ENCODE data around the gene CADM1. TPM values are rescaled to one million over a fixed set of nuclear protein-coding genes. Genes with fewer than 3 reads are reported as not detected.

CADM1 gene
- total and polyA plus RNA-seq, 2 experiments from 2014 or later: 16.5 to 18.0 TPM

DNA sequence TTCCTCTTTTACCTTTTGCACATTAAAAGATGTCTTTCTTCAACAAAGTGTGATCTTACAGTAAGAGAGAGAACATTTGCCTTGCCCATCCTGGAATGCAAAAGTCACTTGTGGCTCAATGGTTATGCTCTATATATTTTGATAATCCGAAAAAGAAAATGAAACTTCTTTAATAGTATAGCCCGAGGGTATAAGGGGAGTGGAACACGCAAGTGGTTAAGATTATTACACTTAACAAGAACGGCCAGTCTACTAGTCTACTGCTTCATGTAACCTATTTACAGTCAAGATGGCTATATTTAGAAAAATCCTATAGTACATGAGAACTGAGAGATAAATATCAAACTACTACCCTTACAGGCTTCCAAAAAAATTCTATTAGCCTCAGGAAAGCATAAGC lies 86.1 kb downstream of the CADM1 start:
- Histone ChIP-seq H3K4me1 (ENCODE audit: insufficient read depth) (peaks cover 19% of the 10 kb centered on the region), H3K4me2 (no peak overlapping the region), H3K27ac (ENCODE audit: low read depth) (no peak overlapping the region), H3K4me3 (no peak overlapping the region), H3K27me3 (ENCODE audit: insufficient read depth) (no peaks in the 10 kb centered on the region), H3K79me2 (replicated peaks; ENCODE audit: insufficient read depth) (no peaks in the 10 kb centered on the region), H3K36me3 (ENCODE audit: insufficient read depth) (no peaks in the 10 kb centered on the region), H3F3A (replicated peaks; ENCODE audit: low read depth) (no peaks in the 10 kb centered on the region), H2AFZ (no peak overlapping the region), H4K20me1 (replicated peaks; ENCODE audit: insufficient read depth) (no peaks in the 10 kb centered on the region), H3K9me2 (ENCODE audit: insufficient read depth) (no peaks in the 10 kb centered on the region)
- H3K27ac Mint-ChIP-seq: no peak overlapping the region
- no peaks in the 10 kb centered on the region for H3K9me3 Mint-ChIP-seq
- no peak overlapping the region for H3K4me3 Mint-ChIP-seq
- ATAC-seq (no peak), DNase-seq (ENCODE audit: low spot score) (no peak)
- peaks cover 1% of the 10 kb centered on the region for H3K27me3 Mint-ChIP-seq (ENCODE audit: insufficient read depth, low read depth, poor library complexity)
- peaks cover 31% of the 10 kb centered on the region for H3K4me1 Mint-ChIP-seq
- no peaks in the 10 kb centered on the region for H3K36me3 Mint-ChIP-seq (ENCODE audit: low read depth)
- no peak for TF ChIP-seq EZH2phosphoT487 (IDR thresholded peaks at IDR 0.05; ENCODE audit: unreplicated experiment)
- TF ChIP-seq CREB1 (CRISPR knock-in tag; IDR thresholded peaks at IDR 0.05; ENCODE audit: low read depth): no peak
- TF ChIP-seq, protein P1, sequence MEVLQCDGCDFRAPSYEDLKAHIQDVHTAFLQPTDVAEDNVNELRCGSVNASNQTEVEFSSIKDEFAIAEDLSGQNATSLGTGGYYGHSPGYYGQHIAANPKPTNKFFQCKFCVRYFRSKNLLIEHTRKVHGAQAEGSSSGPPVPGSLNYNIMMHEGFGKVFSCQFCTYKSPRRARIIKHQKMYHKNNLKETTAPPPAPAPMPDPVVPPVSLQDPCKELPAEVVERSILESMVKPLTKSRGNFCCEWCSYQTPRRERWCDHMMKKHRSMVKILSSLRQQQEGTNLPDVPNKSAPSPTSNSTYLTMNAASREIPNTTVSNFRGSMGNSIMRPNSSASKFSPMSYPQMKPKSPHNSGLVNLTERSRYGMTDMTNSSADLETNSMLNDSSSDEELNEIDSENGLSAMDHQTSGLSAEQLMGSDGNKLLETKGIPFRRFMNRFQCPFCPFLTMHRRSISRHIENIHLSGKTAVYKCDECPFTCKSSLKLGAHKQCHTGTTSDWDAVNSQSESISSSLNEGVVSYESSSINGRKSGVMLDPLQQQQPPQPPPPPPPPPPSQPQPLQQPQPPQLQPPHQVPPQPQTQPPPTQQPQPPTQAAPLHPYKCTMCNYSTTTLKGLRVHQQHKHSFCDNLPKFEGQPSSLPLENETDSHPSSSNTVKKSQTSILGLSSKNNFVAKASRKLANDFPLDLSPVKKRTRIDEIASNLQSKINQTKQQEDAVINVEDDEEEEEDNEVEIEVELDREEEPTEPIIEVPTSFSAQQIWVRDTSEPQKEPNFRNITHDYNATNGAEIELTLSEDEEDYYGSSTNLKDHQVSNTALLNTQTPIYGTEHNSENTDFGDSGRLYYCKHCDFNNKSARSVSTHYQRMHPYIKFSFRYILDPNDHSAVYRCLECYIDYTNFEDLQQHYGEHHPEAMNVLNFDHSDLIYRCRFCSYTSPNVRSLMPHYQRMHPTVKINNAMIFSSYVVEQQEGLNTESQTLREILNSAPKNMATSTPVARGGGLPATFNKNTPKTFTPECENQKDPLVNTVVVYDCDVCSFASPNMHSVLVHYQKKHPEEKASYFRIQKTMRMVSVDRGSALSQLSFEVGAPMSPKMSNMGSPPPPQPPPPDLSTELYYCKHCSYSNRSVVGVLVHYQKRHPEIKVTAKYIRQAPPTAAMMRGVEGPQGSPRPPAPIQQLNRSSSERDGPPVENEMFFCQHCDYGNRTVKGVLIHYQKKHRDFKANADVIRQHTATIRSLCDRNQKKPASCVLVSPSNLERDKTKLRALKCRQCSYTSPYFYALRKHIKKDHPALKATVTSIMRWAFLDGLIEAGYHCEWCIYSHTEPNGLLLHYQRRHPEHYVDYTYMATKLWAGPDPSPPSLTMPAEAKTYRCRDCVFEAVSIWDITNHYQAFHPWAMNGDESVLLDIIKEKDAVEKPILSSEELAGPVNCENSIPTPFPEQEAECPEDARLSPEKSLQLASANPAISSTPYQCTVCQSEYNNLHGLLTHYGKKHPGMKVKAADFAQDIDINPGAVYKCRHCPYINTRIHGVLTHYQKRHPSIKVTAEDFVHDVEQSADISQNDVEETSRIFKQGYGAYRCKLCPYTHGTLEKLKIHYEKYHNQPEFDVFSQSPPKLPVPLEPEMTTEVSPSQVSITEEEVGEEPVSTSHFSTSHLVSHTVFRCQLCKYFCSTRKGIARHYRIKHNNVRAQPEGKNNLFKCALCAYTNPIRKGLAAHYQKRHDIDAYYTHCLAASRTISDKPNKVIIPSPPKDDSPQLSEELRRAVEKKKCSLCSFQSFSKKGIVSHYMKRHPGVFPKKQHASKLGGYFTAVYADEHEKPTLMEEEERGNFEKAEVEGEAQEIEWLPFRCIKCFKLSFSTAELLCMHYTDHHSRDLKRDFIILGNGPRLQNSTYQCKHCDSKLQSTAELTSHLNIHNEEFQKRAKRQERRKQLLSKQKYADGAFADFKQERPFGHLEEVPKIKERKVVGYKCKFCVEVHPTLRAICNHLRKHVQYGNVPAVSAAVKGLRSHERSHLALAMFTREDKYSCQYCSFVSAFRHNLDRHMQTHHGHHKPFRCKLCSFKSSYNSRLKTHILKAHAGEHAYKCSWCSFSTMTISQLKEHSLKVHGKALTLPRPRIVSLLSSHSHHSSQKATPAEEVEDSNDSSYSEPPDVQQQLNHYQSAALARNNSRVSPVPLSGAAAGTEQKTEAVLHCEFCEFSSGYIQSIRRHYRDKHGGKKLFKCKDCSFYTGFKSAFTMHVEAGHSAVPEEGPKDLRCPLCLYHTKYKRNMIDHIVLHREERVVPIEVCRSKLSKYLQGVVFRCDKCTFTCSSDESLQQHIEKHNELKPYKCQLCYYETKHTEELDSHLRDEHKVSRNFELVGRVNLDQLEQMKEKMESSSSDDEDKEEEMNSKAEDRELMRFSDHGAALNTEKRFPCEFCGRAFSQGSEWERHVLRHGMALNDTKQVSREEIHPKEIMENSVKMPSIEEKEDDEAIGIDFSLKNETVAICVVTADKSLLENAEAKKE (CRISPR knock-in tag; IDR thresholded peaks at IDR 0.05): no peak
- TF ChIP-seq, protein P2, sequence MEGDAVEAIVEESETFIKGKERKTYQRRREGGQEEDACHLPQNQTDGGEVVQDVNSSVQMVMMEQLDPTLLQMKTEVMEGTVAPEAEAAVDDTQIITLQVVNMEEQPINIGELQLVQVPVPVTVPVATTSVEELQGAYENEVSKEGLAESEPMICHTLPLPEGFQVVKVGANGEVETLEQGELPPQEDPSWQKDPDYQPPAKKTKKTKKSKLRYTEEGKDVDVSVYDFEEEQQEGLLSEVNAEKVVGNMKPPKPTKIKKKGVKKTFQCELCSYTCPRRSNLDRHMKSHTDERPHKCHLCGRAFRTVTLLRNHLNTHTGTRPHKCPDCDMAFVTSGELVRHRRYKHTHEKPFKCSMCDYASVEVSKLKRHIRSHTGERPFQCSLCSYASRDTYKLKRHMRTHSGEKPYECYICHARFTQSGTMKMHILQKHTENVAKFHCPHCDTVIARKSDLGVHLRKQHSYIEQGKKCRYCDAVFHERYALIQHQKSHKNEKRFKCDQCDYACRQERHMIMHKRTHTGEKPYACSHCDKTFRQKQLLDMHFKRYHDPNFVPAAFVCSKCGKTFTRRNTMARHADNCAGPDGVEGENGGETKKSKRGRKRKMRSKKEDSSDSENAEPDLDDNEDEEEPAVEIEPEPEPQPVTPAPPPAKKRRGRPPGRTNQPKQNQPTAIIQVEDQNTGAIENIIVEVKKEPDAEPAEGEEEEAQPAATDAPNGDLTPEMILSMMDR (conservative IDR thresholded peaks at IDR 0.05; ENCODE audit: low read depth in 2 of 2): no peak
- TF ChIP-seq STAT1 (IDR thresholded peaks at IDR 0.05; ENCODE audit: unreplicated experiment): no peak
- no peak for TF ChIP-seq ZNF114 (CRISPR knock-in tag; IDR thresholded peaks at IDR 0.05)
- TF ChIP-seq ZNF331 (CRISPR knock-in tag; IDR thresholded peaks at IDR 0.05; ENCODE audit: low read depth): no peak
- TF ChIP-seq, protein P3, sequence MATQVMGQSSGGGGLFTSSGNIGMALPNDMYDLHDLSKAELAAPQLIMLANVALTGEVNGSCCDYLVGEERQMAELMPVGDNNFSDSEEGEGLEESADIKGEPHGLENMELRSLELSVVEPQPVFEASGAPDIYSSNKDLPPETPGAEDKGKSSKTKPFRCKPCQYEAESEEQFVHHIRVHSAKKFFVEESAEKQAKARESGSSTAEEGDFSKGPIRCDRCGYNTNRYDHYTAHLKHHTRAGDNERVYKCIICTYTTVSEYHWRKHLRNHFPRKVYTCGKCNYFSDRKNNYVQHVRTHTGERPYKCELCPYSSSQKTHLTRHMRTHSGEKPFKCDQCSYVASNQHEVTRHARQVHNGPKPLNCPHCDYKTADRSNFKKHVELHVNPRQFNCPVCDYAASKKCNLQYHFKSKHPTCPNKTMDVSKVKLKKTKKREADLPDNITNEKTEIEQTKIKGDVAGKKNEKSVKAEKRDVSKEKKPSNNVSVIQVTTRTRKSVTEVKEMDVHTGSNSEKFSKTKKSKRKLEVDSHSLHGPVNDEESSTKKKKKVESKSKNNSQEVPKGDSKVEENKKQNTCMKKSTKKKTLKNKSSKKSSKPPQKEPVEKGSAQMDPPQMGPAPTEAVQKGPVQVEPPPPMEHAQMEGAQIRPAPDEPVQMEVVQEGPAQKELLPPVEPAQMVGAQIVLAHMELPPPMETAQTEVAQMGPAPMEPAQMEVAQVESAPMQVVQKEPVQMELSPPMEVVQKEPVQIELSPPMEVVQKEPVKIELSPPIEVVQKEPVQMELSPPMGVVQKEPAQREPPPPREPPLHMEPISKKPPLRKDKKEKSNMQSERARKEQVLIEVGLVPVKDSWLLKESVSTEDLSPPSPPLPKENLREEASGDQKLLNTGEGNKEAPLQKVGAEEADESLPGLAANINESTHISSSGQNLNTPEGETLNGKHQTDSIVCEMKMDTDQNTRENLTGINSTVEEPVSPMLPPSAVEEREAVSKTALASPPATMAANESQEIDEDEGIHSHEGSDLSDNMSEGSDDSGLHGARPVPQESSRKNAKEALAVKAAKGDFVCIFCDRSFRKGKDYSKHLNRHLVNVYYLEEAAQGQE (IDR thresholded peaks at IDR 0.05; ENCODE audit: unreplicated experiment): no peak
